Fibroblast of villous mesenchyme (primary cell): Measurements from ENCODE around the gene OPHN1. TPM values are rescaled to one million over a fixed set of nuclear protein-coding genes. Genes with fewer than 3 reads are reported as not detected.

Experiments used
- DNase-seq: peaks from one replicate; pipeline ENCODE4 v3.0.0-alpha.2; 2010; ENCODE audit warnings: low read depth
- H3K4me3 ChIP-seq: 2 replicates; pipeline ENCODE4 v1.5.1; 2011; ENCODE audit warnings: low read depth, mild to moderate bottlenecking, low read length
- CTCF ChIP-seq: IDR thresholded peaks from 2 replicates; pipeline ENCODE4 v1.5.1; 2012; ENCODE audit warnings: low read depth, mild to moderate bottlenecking, low read length; ENCODE audit not compliant: insufficient read depth
- total RNA-seq: library from RNA; depleted of rRNA; stranded (reverse); fragments of >200 nt; gene quantifications from 2 replicates; pipeline ENCODE4 v1.2.3, GENCODE V29; 2012

The OPHN1 gene
- total RNA-seq, 1 donor = 13.0 TPM

GRCh38 chrX:68133181-68133580 lies 300.1 kb downstream of the OPHN1 start:
- TF ChIP-seq CTCF = no peak
- no peak overlapping the region for H3K4me3 ChIP-seq
- no peak for DNase-seq

DNA sequence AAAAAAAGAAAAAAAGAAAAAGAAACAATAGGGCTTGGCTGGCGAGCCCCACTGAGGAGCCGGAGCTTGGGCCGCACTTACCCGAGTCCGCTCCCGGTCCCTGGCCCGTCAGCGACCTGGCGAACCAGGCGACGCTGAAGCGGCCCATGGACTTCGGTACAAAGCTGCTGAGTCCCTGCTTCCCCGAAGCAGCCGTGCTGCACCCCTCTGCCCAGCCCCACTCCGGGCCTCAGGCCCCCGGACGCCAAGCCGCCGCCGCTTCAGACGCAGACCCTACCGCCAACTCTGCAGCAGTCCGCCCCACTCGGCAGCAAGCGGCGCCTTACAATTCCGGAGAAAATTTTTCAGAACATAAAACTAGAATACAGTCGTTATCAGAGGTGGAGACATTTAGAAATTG lies 300.5 kb downstream of the OPHN1 start:
- DNase-seq = no peak
- no peak for TF ChIP-seq CTCF
- no peak overlapping the region for H3K4me3 ChIP-seq

DNA sequence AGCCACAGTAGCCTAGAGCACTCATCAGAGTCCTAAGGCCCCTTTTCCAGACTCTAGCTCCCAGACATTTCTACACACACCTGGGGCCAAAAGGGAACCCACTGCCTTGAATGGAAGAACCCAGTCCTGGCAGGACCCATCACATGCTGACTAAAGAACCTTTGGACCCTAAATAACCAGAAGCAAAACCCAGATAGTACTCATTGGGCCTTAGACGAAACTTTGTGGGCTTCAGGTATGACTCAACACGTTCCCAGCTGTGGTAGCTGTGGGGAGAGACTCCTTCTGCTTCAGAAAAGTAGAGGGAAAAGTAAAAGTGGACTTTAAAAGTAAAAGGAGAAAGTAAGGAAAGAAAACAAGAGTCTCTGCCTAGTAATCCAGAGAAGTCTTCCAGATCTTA lies 311.5 kb downstream of the OPHN1 start:
- TF ChIP-seq CTCF = no peak
- no peak for DNase-seq

GRCh38 chrX:68121371-68121770 lies 311.9 kb downstream of the OPHN1 start:
- H3K4me3 ChIP-seq = no peak overlapping the region
- no peak for TF ChIP-seq CTCF
- DNase-seq = no peak

More for the DNA sequence above, 311.5 kb downstream of the OPHN1 start:
- H3K4me3 ChIP-seq = no peak overlapping the region

DNA sequence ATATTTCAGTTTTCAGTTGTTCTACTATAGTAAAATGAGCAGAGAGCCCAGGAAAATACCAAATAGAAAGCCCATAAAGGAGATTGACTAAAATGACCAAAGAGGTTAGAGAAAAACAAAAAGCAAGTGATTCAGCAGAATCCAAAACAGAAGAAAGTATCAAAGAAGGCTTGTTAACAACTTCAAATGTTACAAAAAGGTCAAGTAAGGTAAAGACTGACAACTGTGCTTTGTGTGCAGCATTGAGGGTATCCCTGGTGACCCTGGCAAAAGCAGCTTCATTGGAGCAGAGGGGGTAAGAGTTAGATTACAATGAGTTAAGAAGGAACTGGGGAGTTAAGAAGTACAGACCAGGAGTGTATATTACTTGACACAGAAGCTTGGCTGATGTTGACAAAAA lies 317.9 kb downstream of the OPHN1 start:
- no peak for TF ChIP-seq CTCF
- DNase-seq = peak; percentile 3
- no peak overlapping the region for H3K4me3 ChIP-seq

DNA sequence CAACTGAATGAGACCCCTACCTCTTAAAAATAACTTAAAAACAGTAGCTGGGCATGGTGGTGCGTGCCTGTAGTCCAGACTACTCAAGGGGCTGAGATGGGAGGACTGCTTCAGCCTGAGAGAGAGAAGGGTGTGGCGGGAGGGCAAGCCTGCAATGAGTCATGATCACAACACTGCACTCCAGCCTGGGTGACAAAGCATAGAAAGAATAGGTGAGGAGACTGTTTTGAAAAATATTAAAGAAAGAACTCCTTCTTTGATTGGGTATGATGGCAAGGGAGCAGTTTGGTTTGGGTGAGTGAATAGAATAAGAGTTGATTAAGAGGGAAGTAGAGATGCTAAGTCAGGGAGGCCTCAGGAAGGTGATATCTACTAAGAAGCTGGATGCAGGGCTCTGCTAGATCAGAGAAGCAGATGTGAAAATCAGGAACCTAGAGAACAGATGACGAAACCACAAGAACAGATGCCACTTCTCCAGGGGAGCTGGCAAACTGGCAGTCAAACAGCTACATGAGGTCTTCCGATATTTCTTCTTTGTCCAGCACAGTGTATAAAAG lies 318.6 kb downstream of the OPHN1 start:
- peak; percentile 10 for DNase-seq
- H3K4me3 ChIP-seq = no peak overlapping the region
- TF ChIP-seq CTCF = no peak
